H9 (cell line): ENCODE results near the gene RPA1. TPM values are rescaled to one million over a fixed set of nuclear protein-coding genes. Genes with fewer than 3 reads are reported as not detected.

Experiments
- DNase-seq: peaks from one replicate; pipeline ENCODE4 v3.0.0-alpha.2; 2017
- H2AFZ ChIP-seq: one replicate; pipeline ENCODE4 v1.6.1; 2013; ENCODE audit warnings: mild to moderate bottlenecking, low read length, control low read depth, moderate library complexity
- H2AK5ac ChIP-seq: 2 replicates; pipeline ENCODE4 v1.6.1; 2013; ENCODE audit warnings: low read length, control low read depth, mixed read lengths; ENCODE audit not compliant: insufficient read length
- H2BK120ac ChIP-seq: one replicate; pipeline ENCODE4 v1.6.1; 2013; ENCODE audit warnings: low read depth, mild to moderate bottlenecking, low read length, control low read depth, inconsistent platforms; ENCODE audit not compliant: poor library complexity, severe bottlenecking
- H2BK12ac ChIP-seq: 2 replicates; pipeline ENCODE4 v1.6.1; 2013; ENCODE audit warnings: low read length, control low read depth, mixed read lengths, low read depth; ENCODE audit not compliant: insufficient read length
- H2BK15ac ChIP-seq: 2 replicates; pipeline ENCODE4 v1.6.1; 2013; ENCODE audit warnings: low read depth, low read length, control low read depth
- H2BK20ac ChIP-seq: one replicate; pipeline ENCODE4 v1.6.1; 2013; ENCODE audit warnings: low read depth, mild to moderate bottlenecking, low read length, control low read depth, inconsistent platforms; ENCODE audit not compliant: poor library complexity, severe bottlenecking
- H2BK5ac ChIP-seq: 2 replicates; pipeline ENCODE4 v1.6.1; 2013; ENCODE audit warnings: low read length, control low read depth, mixed read lengths; ENCODE audit not compliant: insufficient read length
- H3K14ac ChIP-seq: 2 replicates; pipeline ENCODE4 v1.6.1; 2013; ENCODE audit warnings: low read length, control low read depth; ENCODE audit not compliant: insufficient read depth
- H3K18ac ChIP-seq: 2 replicates; pipeline ENCODE4 v1.6.1; 2013; ENCODE audit warnings: low read depth, mild to moderate bottlenecking, mixed read lengths, low read length, control low read depth; ENCODE audit not compliant: insufficient read length
- H3K23ac ChIP-seq: 2 replicates; pipeline ENCODE4 v1.6.1; 2013; ENCODE audit warnings: low read length, control low read depth, mixed read lengths, low read depth; ENCODE audit not compliant: insufficient read length
- H3K23me2 ChIP-seq: 2 replicates; pipeline ENCODE4 v1.6.1; 2013; ENCODE audit warnings: low read depth, mild to moderate bottlenecking, mixed read lengths, low read length, control low read depth; ENCODE audit not compliant: insufficient read length, poor library complexity, severe bottlenecking
- H3K27ac ChIP-seq: 2 replicates; pipeline ENCODE4 v1.5.1; 2013; ENCODE audit warnings: low read length, control low read depth, mixed read lengths, low read depth; ENCODE audit not compliant: insufficient read length
- H3K27me3 ChIP-seq: 2 replicates; pipeline ENCODE4 v1.6.1; 2013; ENCODE audit warnings: low read length, control low read depth, inconsistent platforms; ENCODE audit not compliant: insufficient read depth
- H3K4ac ChIP-seq: 2 replicates; pipeline ENCODE4 v1.6.1; 2013; ENCODE audit warnings: low read depth, mild to moderate bottlenecking, control low read depth, inconsistent platforms, low read length, moderate library complexity
- H3K4me1 ChIP-seq: 2 replicates; pipeline ENCODE4 v1.6.1; 2013; ENCODE audit warnings: low read length, control low read depth, inconsistent platforms; ENCODE audit not compliant: insufficient read depth
- H3K4me2 ChIP-seq: 2 replicates; pipeline ENCODE4 v1.6.1; 2013; ENCODE audit warnings: low read length, control low read depth, mixed read lengths; ENCODE audit not compliant: insufficient read length, insufficient read depth
- H3K56ac ChIP-seq: 2 replicates; pipeline ENCODE4 v1.6.1; 2013; ENCODE audit warnings: low read depth, mild to moderate bottlenecking, mixed read lengths, low read length, control low read depth; ENCODE audit not compliant: insufficient read length
- H3K79me1 ChIP-seq: 2 replicates; pipeline ENCODE4 v1.6.1; 2013; ENCODE audit warnings: low read depth, mild to moderate bottlenecking, moderate library complexity, low read length, control low read depth, inconsistent platforms; ENCODE audit not compliant: insufficient read depth, poor library complexity, severe bottlenecking
- H3K79me2 ChIP-seq: 2 replicates; pipeline ENCODE4 v1.6.1; 2013; ENCODE audit warnings: low read length, control low read depth, inconsistent platforms; ENCODE audit not compliant: insufficient read depth
- H3K9ac ChIP-seq: 2 replicates; pipeline ENCODE4 v1.6.1; 2013; ENCODE audit warnings: low read length, control low read depth, mixed read lengths; ENCODE audit not compliant: insufficient read length; ENCODE audit errors: extremely low read depth
- H3K9me3 ChIP-seq: one replicate; pipeline ENCODE4 v1.6.1; 2013; ENCODE audit warnings: low read depth, low read length, inconsistent platforms; ENCODE audit not compliant: control insufficient read depth
- H3T11ph ChIP-seq: one replicate; pipeline ENCODE4 v1.6.1; 2013; ENCODE audit warnings: mild to moderate bottlenecking, low read length, control low read depth, inconsistent platforms
- H4K20me1 ChIP-seq: one replicate; pipeline ENCODE4 v1.6.1; 2013; ENCODE audit not compliant: control insufficient read depth, insufficient read length, insufficient read depth
- H4K5ac ChIP-seq: 2 replicates; pipeline ENCODE4 v1.6.1; 2013; ENCODE audit warnings: low read depth, mild to moderate bottlenecking, mixed read lengths, low read length, control low read depth; ENCODE audit not compliant: insufficient read length
- H4K8ac ChIP-seq: replicated peaks from 2 replicates; pipeline ENCODE4 v1.6.1; 2013; ENCODE audit warnings: low read length, control low read depth, mixed read lengths, low read depth; ENCODE audit not compliant: insufficient read length
- H4K91ac ChIP-seq: 2 replicates; pipeline ENCODE4 v1.6.1; 2013; ENCODE audit warnings: low read depth, mild to moderate bottlenecking, moderate library complexity, mixed read lengths, low read length, control low read depth; ENCODE audit not compliant: insufficient read length
- H3K27ac Mint-ChIP-seq, 3 experiments: 2 replicates in 2 of 3; 3 replicates in 1 of 3; pipeline ENCODE4 v1.8.0; 2020 to 2021; ENCODE audit warnings: mixed read lengths in 3 of 3, mild to moderate bottlenecking in 1 of 3, moderate library complexity in 1 of 3
- H3K27me3 Mint-ChIP-seq: 2 replicates; pipeline ENCODE4 v1.8.0; 2021; ENCODE audit warnings: low read depth, mild to moderate bottlenecking, moderate library complexity, mixed read lengths
- H3K36me3 Mint-ChIP-seq, 3 experiments: 2 replicates in 2 of 3; 3 replicates in 1 of 3; pipeline ENCODE4 v1.8.0; 2020 to 2021; ENCODE audit warnings: low read depth in 3 of 3, mixed read lengths in 3 of 3; ENCODE audit not compliant: insufficient read depth in 1 of 3
- H3K4me1 Mint-ChIP-seq, 2 experiments: 2 replicates each; pipeline ENCODE4 v1.8.0; 2020; ENCODE audit warnings: mixed read lengths in 2 of 2
- H3K4me3 Mint-ChIP-seq, 2 experiments: 2 replicates in 1 of 2; 3 replicates in 1 of 2; pipeline ENCODE4 v1.8.0; 2020 to 2021; ENCODE audit warnings: mild to moderate bottlenecking in 2 of 2, mixed read lengths in 2 of 2, moderate library complexity in 1 of 2
- H3K9me3 Mint-ChIP-seq, 2 experiments: 2 replicates in 1 of 2; 3 replicates in 1 of 2; pipeline ENCODE4 v1.8.0; 2020; ENCODE audit warnings: mild to moderate bottlenecking in 2 of 2, mixed read lengths in 2 of 2, moderate library complexity in 1 of 2
- WGBS: extraction: QIAGEN DNeasy Blood & Tissue Kit; methylation state at CpG from one replicate; pipeline ENCODE4 v1.1.7; 2013; ENCODE audit warnings: missing lambda C conversion rate, low lambda C conversion rate, mixed read lengths; ENCODE audit not compliant: insufficient read length; ENCODE audit errors: extremely low coverage; 5-methylcytosine and 5-hydroxymethylcytosine counted together
- total RNA-seq: library from RNA; stranded (reverse); gene quantifications from 2 replicates; pipeline ENCODE4 v1.2.1, GENCODE V29; 2021
- TF ChIP-seq, protein P1 (sequence below): fragments of 200-600 bp; sonication (generic); conservative IDR thresholded peaks from 3 replicates; pipeline ENCODE4 v1.8.0; 2021; ENCODE audit warnings: antibody characterized with exemption, mild to moderate bottlenecking

The RPA1 gene
- total RNA-seq, 1 experiment from 2014 or later, result 215 TPM

DNA sequence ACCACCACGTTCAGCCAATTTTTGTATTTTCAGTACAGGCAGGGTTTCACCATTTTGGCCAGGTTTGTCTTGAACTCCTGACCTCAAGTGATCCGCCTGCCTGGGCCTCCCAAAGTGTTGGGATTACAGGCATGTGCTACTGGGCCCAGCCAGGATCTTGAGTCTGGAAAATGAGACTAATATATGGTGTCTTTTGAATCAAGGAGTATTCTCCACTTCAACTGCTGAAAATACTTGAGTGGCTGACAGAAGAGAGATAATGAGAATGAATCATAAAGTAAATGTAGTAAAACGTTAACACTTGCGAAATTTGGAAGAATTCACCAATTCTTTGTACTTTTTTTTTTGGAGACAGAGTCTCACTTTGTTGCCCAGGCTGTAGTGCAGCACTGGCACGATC lies 16.7 kb upstream of the RPA1 start:
- Histone ChIP-seq H3K23ac (no peak overlapping the region), H3K9me3 (no peaks in the 10 kb centered on the region), H3K9ac (no peak overlapping the region), H3K4ac (no peak overlapping the region), H3K18ac (no peak overlapping the region), H2BK5ac (no peak overlapping the region), H3T11ph (no peak overlapping the region), H2BK20ac (no peak overlapping the region), H2BK12ac (no peak overlapping the region), H2BK15ac (no peak overlapping the region), H2AFZ (no peak overlapping the region), H3K23me2 (no peaks in the 10 kb centered on the region), H2AK5ac (no peak overlapping the region), H3K27ac (no peak overlapping the region), H3K56ac (no peak overlapping the region), H3K14ac (no peak overlapping the region), H4K5ac (no peak overlapping the region), H3K79me2 (no peaks in the 10 kb centered on the region), H3K4me2 (no peak overlapping the region), H4K8ac (no peak overlapping the region), H3K79me1 (peaks cover 3% of the 10 kb centered on the region), H3K27me3 (no peaks in the 10 kb centered on the region), H4K91ac (no peak overlapping the region), H3K4me1 (no peaks in the 10 kb centered on the region), H4K20me1 (no peaks in the 10 kb centered on the region), H2BK120ac (no peak overlapping the region)
- WGBS, result no CpG with 5 or more reads among the region's 5 CpGs
- Mint-ChIP-seq H3K4me1 (no peaks in the 10 kb centered on the region), H3K4me3 (no peak overlapping the region), H3K27ac (peak overlapping the region in 1 of 3 experiments; percentile 60; a peak in 1 of 7 replicates), H3K9me3 (no peaks in the 10 kb centered on the region), H3K36me3 (peaks cover 18 to 40% (median 39%) of the 10 kb centered on the region in 3 experiments), H3K27me3 (no peaks in the 10 kb centered on the region)
- TF ChIP-seq, protein P1, sequence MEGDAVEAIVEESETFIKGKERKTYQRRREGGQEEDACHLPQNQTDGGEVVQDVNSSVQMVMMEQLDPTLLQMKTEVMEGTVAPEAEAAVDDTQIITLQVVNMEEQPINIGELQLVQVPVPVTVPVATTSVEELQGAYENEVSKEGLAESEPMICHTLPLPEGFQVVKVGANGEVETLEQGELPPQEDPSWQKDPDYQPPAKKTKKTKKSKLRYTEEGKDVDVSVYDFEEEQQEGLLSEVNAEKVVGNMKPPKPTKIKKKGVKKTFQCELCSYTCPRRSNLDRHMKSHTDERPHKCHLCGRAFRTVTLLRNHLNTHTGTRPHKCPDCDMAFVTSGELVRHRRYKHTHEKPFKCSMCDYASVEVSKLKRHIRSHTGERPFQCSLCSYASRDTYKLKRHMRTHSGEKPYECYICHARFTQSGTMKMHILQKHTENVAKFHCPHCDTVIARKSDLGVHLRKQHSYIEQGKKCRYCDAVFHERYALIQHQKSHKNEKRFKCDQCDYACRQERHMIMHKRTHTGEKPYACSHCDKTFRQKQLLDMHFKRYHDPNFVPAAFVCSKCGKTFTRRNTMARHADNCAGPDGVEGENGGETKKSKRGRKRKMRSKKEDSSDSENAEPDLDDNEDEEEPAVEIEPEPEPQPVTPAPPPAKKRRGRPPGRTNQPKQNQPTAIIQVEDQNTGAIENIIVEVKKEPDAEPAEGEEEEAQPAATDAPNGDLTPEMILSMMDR, result no peak
- DNase-seq, result no peak
